Measurements from ENCODE around the gene MAP6.
A peak's percentile ranks its signal among the peaks of the same experiment; 100 is the strongest.

Gene MAP6

DNA sequence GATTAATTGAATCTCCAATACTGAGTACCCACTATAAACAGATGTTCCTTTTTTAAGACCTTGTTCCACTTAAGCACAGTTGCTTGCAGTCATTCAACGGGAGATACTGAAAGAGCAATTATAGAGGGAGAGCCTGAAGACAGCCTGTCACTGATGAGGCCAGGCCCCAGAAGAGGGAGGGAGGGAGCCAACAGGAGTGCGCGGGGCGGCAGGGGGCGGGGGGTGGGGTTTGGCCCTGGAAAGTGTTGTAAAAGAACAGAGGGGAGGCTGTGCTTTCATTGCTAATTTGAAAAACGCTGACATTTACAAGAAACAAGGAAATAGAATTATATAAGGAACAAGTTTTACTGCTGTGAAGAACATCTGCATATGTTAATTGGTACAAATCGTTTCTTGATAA is 53.1 kb downstream of the MAP6 start:
- DNase-seq (ENCODE audit: extremely low read depth, low read depth), result no peak
- TF ChIP-seq, protein P1, sequence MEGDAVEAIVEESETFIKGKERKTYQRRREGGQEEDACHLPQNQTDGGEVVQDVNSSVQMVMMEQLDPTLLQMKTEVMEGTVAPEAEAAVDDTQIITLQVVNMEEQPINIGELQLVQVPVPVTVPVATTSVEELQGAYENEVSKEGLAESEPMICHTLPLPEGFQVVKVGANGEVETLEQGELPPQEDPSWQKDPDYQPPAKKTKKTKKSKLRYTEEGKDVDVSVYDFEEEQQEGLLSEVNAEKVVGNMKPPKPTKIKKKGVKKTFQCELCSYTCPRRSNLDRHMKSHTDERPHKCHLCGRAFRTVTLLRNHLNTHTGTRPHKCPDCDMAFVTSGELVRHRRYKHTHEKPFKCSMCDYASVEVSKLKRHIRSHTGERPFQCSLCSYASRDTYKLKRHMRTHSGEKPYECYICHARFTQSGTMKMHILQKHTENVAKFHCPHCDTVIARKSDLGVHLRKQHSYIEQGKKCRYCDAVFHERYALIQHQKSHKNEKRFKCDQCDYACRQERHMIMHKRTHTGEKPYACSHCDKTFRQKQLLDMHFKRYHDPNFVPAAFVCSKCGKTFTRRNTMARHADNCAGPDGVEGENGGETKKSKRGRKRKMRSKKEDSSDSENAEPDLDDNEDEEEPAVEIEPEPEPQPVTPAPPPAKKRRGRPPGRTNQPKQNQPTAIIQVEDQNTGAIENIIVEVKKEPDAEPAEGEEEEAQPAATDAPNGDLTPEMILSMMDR (IDR thresholded peaks at IDR 0.05; ENCODE audit: low read depth, low read length), result no peak

DNA sequence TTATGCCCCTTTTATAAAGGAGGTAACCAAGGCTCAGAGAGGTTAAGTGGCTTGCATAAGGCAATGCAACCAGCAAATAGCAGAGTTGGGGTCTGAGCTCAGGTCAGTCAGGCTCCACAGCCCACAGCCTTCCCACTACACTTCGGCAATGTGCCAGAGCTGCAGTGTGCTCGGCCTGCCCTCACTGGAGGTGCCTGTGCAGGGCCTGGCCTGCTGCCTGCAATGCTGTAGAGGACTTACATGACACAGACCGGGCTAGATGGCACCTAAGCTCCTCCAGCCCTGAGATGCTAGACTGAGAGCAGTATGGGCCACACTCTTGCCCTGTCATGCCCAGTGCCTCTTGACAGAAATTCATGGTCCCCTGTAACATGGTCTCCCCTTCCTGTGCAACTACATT is 57.0 kb downstream of the MAP6 start:
- DNase-seq (ENCODE audit: extremely low read depth, low read depth), result no peak
- TF ChIP-seq, protein P1 (IDR thresholded peaks at IDR 0.05; ENCODE audit: low read depth, low read length), result no peak

DNA sequence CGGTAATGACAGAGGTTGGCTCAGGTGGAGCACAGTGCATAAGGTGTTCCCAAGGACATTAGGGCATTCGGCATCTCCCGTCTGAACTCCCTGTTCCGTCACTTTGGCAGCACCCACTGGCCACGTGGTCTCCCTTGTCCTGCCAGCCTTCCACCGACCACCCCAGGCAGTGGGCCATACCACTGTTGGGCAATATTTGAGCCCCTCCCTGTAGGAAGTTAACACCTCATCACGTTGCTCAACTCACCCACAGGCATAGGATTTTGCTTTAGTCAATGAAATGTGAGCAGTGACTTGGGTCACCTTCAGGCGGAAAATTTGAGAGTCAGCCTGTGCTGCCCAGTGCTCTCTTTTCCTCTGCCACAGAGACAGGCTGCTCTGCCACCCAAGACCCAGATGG is 62.7 kb downstream of the MAP6 start:
- TF ChIP-seq, protein P1 (IDR thresholded peaks at IDR 0.05; ENCODE audit: low read depth, low read length), result no peak
- no peak for DNase-seq (ENCODE audit: extremely low read depth, low read depth)

DNA sequence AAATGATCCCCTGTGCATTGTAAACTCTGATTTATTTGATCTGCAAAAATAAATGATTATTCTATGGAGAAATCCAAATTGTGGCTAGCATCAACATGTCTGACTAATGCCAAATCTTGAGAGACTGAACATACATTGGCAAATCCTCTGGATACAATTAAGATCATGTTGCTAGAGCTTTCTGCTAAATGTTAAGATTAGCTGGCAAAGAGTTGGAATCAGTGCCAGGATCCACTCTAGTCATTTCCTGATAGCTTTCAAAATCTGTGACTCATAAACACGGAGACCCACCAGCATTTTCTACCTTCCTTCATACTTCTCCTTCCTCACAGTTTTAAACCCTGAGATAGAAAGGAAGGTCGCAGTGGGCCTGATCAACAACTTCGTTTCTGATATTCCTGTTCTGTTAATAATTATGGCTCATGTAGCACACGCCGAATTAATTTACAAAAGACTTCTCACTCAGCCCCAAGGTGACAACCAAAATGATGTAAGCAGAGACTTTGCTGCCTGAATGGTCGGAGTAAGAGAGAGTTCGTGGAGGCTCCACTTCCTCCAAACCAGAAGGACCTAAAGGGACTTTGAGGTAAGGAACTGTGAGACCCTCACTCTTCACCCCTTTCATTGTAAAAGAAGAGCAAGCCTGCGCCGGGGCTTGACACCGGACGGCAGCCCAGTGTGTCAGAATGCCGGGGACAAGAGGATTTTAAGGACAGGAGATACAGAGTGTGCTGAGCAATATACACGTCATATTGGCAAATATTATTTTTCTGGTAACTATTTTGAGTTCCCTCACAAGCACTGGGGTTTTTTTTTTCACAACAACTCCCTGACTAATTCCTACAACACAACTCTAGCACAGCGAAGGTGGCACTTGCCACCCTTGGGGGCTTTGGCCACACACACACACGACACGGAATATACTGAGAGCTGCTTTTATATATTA is 64.8 kb downstream of the MAP6 start:
- peak; percentile 81 for DNase-seq (ENCODE audit: extremely low read depth, low read depth)
- TF ChIP-seq, protein P1 (IDR thresholded peaks at IDR 0.05; ENCODE audit: low read depth, low read length), result no peak

DNA sequence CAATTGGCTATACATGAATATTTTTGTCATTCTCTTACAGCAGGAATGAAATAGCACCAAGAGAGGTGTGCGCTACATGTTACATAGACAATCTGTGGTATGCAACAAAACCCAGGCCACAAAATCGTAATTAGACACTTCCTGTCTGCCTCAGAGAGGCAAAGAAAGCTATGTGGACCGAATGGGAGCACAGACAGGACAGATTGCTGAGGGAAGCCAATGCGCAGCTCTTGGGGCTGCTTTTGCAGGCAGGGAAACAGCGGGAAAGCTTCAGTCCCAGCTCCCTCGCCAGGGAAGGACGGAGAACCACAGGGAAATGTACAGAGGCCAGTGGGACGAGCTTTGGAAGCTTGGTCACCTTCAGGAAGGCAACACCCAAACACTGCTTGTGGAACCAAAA is 65.9 kb downstream of the MAP6 start:
- DNase-seq (ENCODE audit: extremely low read depth, low read depth), result no peak
- TF ChIP-seq, protein P1 (IDR thresholded peaks at IDR 0.05; ENCODE audit: low read depth, low read length), result no peak

DNA sequence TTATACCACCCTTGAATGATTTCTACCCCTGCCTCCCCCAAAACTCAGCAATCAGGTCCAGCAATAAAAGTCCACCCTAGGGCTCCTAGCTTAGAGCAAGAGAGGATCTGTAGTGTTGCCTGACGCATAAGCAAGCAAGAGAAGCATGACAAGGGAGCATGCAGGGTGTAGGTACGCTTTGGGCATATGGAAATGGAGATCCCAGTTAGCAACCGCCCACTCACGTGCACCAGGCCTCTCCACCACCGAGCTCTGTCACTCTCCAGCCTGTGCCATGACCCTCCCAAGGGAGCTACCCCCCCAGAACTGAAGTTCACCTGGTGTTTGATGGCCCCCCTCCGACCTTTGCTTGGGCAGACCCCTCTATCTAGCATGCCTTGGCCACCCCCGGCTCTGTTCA is 67.3 kb downstream of the MAP6 start:
- TF ChIP-seq, protein P1 (IDR thresholded peaks at IDR 0.05; ENCODE audit: low read depth, low read length), result no peak

DNA sequence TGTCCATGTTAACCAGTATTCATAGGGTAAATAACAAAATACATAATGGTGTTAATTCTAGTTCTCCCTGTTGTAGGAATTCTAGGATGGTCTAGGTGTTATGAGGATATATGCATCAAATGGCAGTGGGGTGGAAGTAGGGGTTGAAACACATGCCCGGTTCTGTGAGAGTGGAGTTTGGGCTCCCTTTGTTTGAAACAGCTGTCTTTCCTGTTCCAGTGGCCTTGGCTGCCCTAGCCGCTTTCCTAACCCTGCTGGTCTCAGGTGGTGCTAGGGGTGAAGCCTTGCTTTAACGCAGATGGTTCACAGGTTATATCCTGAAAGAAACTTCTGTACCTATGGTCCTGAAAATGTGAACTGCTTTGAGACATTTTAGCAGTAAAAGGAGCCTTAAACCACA is 68.5 kb downstream of the MAP6 start:
- TF ChIP-seq, protein P1 (IDR thresholded peaks at IDR 0.05; ENCODE audit: low read depth, low read length), result no peak
- no peak for DNase-seq (ENCODE audit: extremely low read depth, low read depth)

More for the DNA sequence above, 67.3 kb downstream of the MAP6 start:
- no peak for DNase-seq (ENCODE audit: extremely low read depth, low read depth)

Data from AG09319 (cell line).